Measurements from ENCODE around the gene PYDC2.

DNA sequence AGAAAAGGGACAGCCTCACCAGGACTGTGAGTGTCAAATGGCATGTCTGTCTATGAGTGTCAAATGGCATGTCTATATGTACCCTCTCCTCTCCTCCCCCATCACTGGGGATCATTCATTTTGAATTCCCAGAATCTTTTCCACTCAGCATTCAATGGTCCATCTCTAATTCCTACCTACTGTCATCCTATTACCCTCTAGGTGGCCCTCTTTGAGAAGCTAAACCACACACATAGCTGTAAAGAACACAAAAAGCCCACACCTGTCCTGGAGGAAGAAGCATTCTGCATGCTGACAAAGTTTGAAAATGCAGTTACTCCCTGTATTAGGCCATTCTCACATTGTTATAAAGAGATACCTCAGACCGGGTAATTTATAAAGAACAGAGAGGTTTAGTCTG lies 46.2 kb upstream of the PYDC2 start:
- TF ChIP-seq, protein P1, sequence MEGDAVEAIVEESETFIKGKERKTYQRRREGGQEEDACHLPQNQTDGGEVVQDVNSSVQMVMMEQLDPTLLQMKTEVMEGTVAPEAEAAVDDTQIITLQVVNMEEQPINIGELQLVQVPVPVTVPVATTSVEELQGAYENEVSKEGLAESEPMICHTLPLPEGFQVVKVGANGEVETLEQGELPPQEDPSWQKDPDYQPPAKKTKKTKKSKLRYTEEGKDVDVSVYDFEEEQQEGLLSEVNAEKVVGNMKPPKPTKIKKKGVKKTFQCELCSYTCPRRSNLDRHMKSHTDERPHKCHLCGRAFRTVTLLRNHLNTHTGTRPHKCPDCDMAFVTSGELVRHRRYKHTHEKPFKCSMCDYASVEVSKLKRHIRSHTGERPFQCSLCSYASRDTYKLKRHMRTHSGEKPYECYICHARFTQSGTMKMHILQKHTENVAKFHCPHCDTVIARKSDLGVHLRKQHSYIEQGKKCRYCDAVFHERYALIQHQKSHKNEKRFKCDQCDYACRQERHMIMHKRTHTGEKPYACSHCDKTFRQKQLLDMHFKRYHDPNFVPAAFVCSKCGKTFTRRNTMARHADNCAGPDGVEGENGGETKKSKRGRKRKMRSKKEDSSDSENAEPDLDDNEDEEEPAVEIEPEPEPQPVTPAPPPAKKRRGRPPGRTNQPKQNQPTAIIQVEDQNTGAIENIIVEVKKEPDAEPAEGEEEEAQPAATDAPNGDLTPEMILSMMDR (conservative IDR thresholded peaks at IDR 0.05; ENCODE audit: low read length): no peak
- TF ChIP-seq EZH2phosphoT487 (IDR thresholded peaks at IDR 0.05; ENCODE audit: borderline replicate concordance, low read depth, low read length): no peak

Measured in OCI-LY7 (cell line).